HepG2 (cell line): Measurements from ENCODE around the gene STAB2. TPM values are rescaled to one million over a fixed set of nuclear protein-coding genes. Genes with fewer than 3 reads are reported as not detected.

Experiments used
- ATAC-seq: fragments of 200-7000 bp; cut with Tn5 transposase; 3 replicates; pipeline ENCODE4 v1.9.1; 2020; ENCODE audit warnings: mild to moderate bottlenecking, moderate library complexity
- BruUV-seq: library from RNA; stranded (reverse); fragments of 400-500 nt; replicated peaks from 2 replicates; lab custom pipeline; 2021; lab: Mats Ljungman, UMichigan
- CTCF ChIA-PET: fragments of 300-600 bp; formaldehyde crosslinking; extraction: SDS; loops from one replicate; lab custom pipeline; 2021; ENCODE audit warnings: low total read pairs, inconsistent platforms, low intra/inter-chr PET ratio; lab: Yijun Ruan, JAX
- POLR2A ChIA-PET: fragments of 350-600 bp; sonication (Branson Sonifier 250); formaldehyde crosslinking; loops from one replicate; lab custom pipeline; 2020; ENCODE audit warnings: antibody characterized with exemption, inconsistent platforms; lab: Yijun Ruan, JAX
- DNase-seq: peaks from one replicate; pipeline ENCODE4 v3.0.0-alpha.2; 2015; ENCODE audit warnings: low spot score
- FAIRE-seq: peaks from 3 replicates; lab custom pipeline; 2011; peaks lifted over from hg19 to GRCh38; lab: Jason Lieb, UNC
- H2AFZ ChIP-seq: one replicate; pipeline ENCODE4 v1.6.1; 2011; ENCODE audit warnings: low read length, inconsistent platforms
- H3K27ac ChIP-seq: fragments of 300-600 bp; 3 replicates; pipeline ENCODE4 v1.8.0; 2011; ENCODE audit warnings: mixed run types, mild to moderate bottlenecking, mixed read lengths, low read length, inconsistent platforms; ENCODE audit not compliant: insufficient read depth; ENCODE audit errors: extremely low read length
- H3K27me3 ChIP-seq, 2 experiments: fragments of 200-600 bp in 1 of 2; 2 replicates in 1 of 2; 3 replicates in 1 of 2; pipeline versions ENCODE4 v1.6.0 to v1.8.0; 2011; ENCODE audit warnings: low read length in 2 of 2, mild to moderate bottlenecking in 2 of 2, moderate library complexity in 2 of 2, inconsistent platforms in 1 of 2; ENCODE audit not compliant: insufficient read depth in 2 of 2, control insufficient read depth in 1 of 2
- H3K36me3 ChIP-seq, 2 experiments: fragments of 200-600 bp in 1 of 2; replicated peaks in 1 of 2; 2 replicates in 1 of 2; 3 replicates in 1 of 2; pipeline versions ENCODE4 v1.5.1 to v1.8.0; 2011; ENCODE audit warnings: low read length in 2 of 2, inconsistent platforms in 1 of 2; ENCODE audit not compliant: insufficient read depth in 2 of 2, control insufficient read depth in 1 of 2
- H3K4me1 ChIP-seq: 2 replicates; pipeline ENCODE4 v1.5.1; 2012; ENCODE audit warnings: low read length, inconsistent platforms; ENCODE audit not compliant: insufficient read depth
- H3K4me2 ChIP-seq: 2 replicates; pipeline ENCODE4 v1.6.0; 2011; ENCODE audit warnings: low read depth, low read length, inconsistent platforms
- H3K4me3 ChIP-seq, 3 experiments: fragments of 200-600 bp in 1 of 3; sonication (generic), shearing (Covaris generic) in 1 of 3; replicated peaks in 1 of 3; 2 replicates each; pipeline ENCODE4 v1.5.1; 2011 to 2016; ENCODE audit warnings: low read length in 3 of 3, inconsistent platforms in 2 of 3, low read depth in 2 of 3, mild to moderate bottlenecking in 2 of 3, control low read depth in 1 of 3, mixed read lengths in 1 of 3; ENCODE audit not compliant: insufficient read depth in 1 of 3
- H3K79me2 ChIP-seq: one replicate; pipeline ENCODE4 v1.6.1; 2011; ENCODE audit warnings: low read length, inconsistent platforms; ENCODE audit not compliant: insufficient read depth
- H3K9ac ChIP-seq: 2 replicates; pipeline ENCODE4 v1.6.0; 2011; ENCODE audit warnings: mild to moderate bottlenecking, low read depth, low read length, inconsistent platforms; ENCODE audit not compliant: insufficient read depth
- H3K9me3 ChIP-seq: 2 replicates; pipeline ENCODE4 v1.5.1; 2012; ENCODE audit warnings: mild to moderate bottlenecking, low read length
- H4K20me1 ChIP-seq: 2 replicates; pipeline ENCODE4 v1.6.0; 2011; ENCODE audit warnings: inconsistent platforms, mild to moderate bottlenecking, low read length, moderate library complexity; ENCODE audit not compliant: insufficient read depth
- HDAC6 ChIP-seq: fragments of 200-600 bp; sonication (generic); IDR thresholded peaks from 2 replicates; pipeline ENCODE4 v1.7.0; 2017; ENCODE audit warnings: mild to moderate bottlenecking, antibody characterized with exemption, low read length, low read depth
- HNRNPLL ChIP-seq: fragments of 200-400 bp; formaldehyde crosslinking; IDR thresholded peaks from 2 replicates; pipeline ENCODE4 v1.6.1; 2017; ENCODE audit warnings: mild to moderate bottlenecking, low read depth, low read length; ENCODE audit not compliant: poor library complexity, severe bottlenecking
- HOXA3 ChIP-seq: sonication (generic); formaldehyde crosslinking; IDR thresholded peaks from 2 replicates; pipeline ENCODE4 v1.5.0; 2020; ENCODE audit warnings: missing genetic modification reagents
- KDM5A ChIP-seq: fragments of 200-600 bp; sonication (generic); IDR thresholded peaks from 2 replicates; pipeline ENCODE4 v1.7.0; 2018; ENCODE audit warnings: antibody characterized with exemption, mild to moderate bottlenecking, low read length, borderline replicate concordance
- NFRKB ChIP-seq: fragments of 450-650 bp; IDR thresholded peaks from 2 replicates; pipeline ENCODE4 v1.6.1; 2017
- SATB2 ChIP-seq: sonication (generic); formaldehyde crosslinking; IDR thresholded peaks from 2 replicates; pipeline ENCODE4 v1.5.0; 2020; ENCODE audit warnings: missing genetic modification reagents
- SRSF1 ChIP-seq: fragments of 200-400 bp; formaldehyde crosslinking; optimal IDR thresholded peaks from 2 replicates; pipeline ENCODE3; 2017; ENCODE audit warnings: mild to moderate bottlenecking, low read depth, low read length, moderate library complexity
- THAP11 ChIP-seq: IDR thresholded peaks from 2 replicates; pipeline ENCODE4 v1.6.1; 2016; ENCODE audit warnings: missing biosample characterization, missing genetic modification reagents
- ZBTB20 ChIP-seq: sonication (generic); formaldehyde crosslinking; IDR thresholded peaks from 2 replicates; pipeline ENCODE4 v1.8.1; 2023; ENCODE audit warnings: missing genetic modification reagents, low read depth, mild to moderate bottlenecking, borderline replicate concordance
- ZBTB7B ChIP-seq: sonication (generic); formaldehyde crosslinking; IDR thresholded peaks from 2 replicates; pipeline ENCODE4 v1.4.0; 2020; ENCODE audit warnings: missing genetic modification reagents
- ZFP36L1 ChIP-seq: sonication (generic); formaldehyde crosslinking; IDR thresholded peaks from 2 replicates; pipeline ENCODE4 v1.8.0; 2022; ENCODE audit warnings: mild to moderate bottlenecking, missing genetic modification reagents, moderate library complexity
- WGBS: methylation state at CpG from one replicate; pipeline ENCODE4 v1.1.6; 2017; ENCODE audit warnings: low lambda C conversion rate; 5-methylcytosine and 5-hydroxymethylcytosine counted together
- in situ Hi-C: cut with HindIII; loops from 2 replicates; pipeline ENCODE4 v1.10.0; 2017; ENCODE audit warnings: low pct_unique_long_range_greater_than_20kb; ENCODE audit not compliant: extremely low pct_ligation_motif_present
- intact Hi-C: fragments of 100-400 bp; cut with micrococcal nuclease; formaldehyde crosslinking; loops from one replicate; pipeline ENCODE4 v1.10.0; 2022; ENCODE audit not compliant: unreplicated experiment
- polyA plus RNA-seq, 8 experiments: library from polyadenylated mRNA; depleted of rRNA in 3 of 8; stranded (reverse) in 7 of 8; unstranded in 1 of 8; fragments of >200 nt; fragmentation: Illumina TruSeq in 4 of 8; extraction: Trizol in 4 of 8; gene quantifications; 2 replicates each; pipeline versions ENCODE4 v1.2.1 to v1.2.3, GENCODE V29; 2011 to 2016; ENCODE audit warnings: low read depth in 4 of 8, missing spikeins in 1 of 8, mixed read lengths in 1 of 8; ENCODE audit not compliant: insufficient read depth in 1 of 8
- total RNA-seq, 5 experiments: library from RNA; depleted of rRNA; stranded (reverse); fragments of >200 nt; fragmentation: Illumina TruSeq; extraction: Trizol; gene quantifications; 2 replicates each; pipeline ENCODE4 v1.2.3, GENCODE V29; 2016; ENCODE audit warnings: low read depth in 1 of 5
- TF ChIP-seq, protein P1 (sequence below): sonication (generic); formaldehyde crosslinking; conservative IDR thresholded peaks from 2 replicates; pipeline ENCODE4 v1.8.0; 2022; ENCODE audit warnings: mild to moderate bottlenecking, moderate library complexity, missing genetic modification reagents
- TF ChIP-seq, protein P2 (sequence below): sonication (generic); formaldehyde crosslinking; IDR thresholded peaks from 2 replicates; pipeline ENCODE4 v1.8.0; 2023; ENCODE audit warnings: mild to moderate bottlenecking, missing genetic modification reagents
- TF ChIP-seq, protein P3 (sequence below): conservative IDR thresholded peaks from 2 replicates; pipeline ENCODE4 v1.6.1; 2018; ENCODE audit warnings: missing genetic modification reagents

Gene STAB2
- total and polyA plus RNA-seq, 2 of the 13 experiments (the other 11 are each of a cell fraction or from before 2014, with no cell fraction given): not detected

DNA sequence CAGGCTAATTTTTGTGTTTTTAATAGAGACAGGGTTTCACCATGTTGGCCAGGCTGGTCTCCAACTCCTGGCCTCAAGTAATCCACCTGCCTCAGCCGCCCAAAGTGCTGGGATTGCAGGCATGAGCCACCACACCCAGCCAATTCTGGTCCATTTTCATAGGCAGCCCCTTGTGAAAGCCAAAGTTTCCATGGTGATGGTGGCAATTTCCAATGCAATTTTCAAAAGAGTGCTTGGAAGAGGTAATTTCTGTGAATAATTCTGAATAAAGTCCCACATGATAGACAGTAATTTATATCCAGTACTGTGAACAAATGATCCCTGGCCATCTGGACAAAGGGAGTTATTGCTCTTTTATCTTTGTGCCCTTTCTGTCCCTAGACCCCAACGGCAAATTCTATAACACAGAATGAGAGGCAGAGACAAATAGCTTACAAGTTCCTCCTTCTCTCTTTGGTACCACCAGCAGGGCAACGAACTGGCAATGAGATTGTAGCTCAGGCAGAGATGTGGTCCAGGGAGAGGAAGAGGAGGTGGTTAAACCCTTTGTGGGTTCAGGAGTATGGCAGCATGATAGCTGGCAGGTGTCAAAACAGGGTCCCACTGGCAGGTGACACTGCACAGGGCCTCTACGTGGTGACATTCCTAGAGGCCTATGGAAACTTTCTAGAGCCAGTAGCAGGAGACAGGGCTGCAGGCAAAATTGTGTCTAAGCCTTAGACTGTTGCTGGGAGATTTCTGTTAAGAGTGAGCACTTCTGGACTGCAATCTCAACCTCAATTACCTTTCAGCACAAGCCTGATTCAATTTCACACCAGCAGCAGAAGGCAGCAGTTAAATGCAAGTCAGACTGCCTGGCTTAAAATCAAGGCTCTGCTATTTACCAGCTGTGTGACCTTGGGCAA, 207.5 kb downstream of the STAB2 start:
- intact Hi-C loops (no loop called here), in situ Hi-C loops (no loop called here)
- no peak for TF ChIP-seq THAP11 (CRISPR knock-in tag)
- no peak for TF ChIP-seq NFRKB
- TF ChIP-seq HDAC6: no peak
- TF ChIP-seq HOXA3 (CRISPR knock-in tag): no peak
- no peak for TF ChIP-seq ZBTB7B
- TF ChIP-seq ZFP36L1: no peak
- TF ChIP-seq, protein P1, sequence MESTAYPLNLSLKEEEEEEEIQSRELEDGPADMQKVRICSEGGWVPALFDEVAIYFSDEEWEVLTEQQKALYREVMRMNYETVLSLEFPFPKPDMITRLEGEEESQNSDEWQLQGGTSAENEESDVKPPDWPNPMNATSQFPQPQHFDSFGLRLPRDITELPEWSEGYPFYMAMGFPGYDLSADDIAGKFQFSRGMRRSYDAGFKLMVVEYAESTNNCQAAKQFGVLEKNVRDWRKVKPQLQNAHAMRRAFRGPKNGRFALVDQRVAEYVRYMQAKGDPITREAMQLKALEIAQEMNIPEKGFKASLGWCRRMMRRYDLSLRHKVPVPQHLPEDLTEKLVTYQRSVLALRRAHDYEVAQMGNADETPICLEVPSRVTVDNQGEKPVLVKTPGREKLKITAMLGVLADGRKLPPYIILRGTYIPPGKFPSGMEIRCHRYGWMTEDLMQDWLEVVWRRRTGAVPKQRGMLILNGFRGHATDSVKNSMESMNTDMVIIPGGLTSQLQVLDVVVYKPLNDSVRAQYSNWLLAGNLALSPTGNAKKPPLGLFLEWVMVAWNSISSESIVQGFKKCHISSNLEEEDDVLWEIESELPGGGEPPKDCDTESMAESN (CRISPR knock-in tag): no peak
- no peak for TF ChIP-seq SATB2 (CRISPR knock-in tag)
- TF ChIP-seq, protein P2, sequence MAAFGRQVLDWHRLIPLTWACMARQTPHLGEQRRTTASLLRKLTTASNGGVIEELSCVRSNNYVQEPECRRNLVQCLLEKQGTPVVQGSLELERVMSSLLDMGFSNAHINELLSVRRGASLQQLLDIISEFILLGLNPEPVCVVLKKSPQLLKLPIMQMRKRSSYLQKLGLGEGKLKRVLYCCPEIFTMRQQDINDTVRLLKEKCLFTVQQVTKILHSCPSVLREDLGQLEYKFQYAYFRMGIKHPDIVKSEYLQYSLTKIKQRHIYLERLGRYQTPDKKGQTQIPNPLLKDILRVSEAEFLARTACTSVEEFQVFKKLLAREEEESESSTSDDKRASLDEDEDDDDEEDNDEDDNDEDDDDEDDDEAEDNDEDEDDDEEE (CRISPR knock-in tag): no peak
- TF ChIP-seq ZBTB20: no peak
- TF ChIP-seq, protein P3, sequence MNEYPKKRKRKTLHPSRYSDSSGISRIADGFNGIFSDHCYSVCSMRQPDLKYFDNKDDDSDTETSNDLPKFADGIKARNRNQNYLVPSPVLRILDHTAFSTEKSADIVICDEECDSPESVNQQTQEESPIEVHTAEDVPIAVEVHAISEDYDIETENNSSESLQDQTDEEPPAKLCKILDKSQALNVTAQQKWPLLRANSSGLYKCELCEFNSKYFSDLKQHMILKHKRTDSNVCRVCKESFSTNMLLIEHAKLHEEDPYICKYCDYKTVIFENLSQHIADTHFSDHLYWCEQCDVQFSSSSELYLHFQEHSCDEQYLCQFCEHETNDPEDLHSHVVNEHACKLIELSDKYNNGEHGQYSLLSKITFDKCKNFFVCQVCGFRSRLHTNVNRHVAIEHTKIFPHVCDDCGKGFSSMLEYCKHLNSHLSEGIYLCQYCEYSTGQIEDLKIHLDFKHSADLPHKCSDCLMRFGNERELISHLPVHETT (CRISPR knock-in tag): no peak
- no peak for TF ChIP-seq SRSF1
- no peak for TF ChIP-seq KDM5A
- no peak for TF ChIP-seq HNRNPLL
- no peak for ATAC-seq
- no peak overlapping the region for H3K4me2 ChIP-seq
- no peak overlapping the region for H3K9ac ChIP-seq
- no TSS peak for BruUV-seq
- H3K27me3 ChIP-seq: no peaks in the 10 kb centered on the region
- no peaks in the 10 kb centered on the region for H3K9me3 ChIP-seq
- DNase-seq: no peak
- 84% methylated on average over 4 of the region's 4 CpGs for WGBS
- ChIA-PET CTCF (no interaction called here), POLR2A (no interaction called here)
- H3K4me1 ChIP-seq: peaks cover 4% of the 10 kb centered on the region
- no peaks in the 10 kb centered on the region for H4K20me1 ChIP-seq
- H3K27ac ChIP-seq: no peak overlapping the region
- H2AFZ ChIP-seq: no peak overlapping the region
- no peak for FAIRE-seq
- no peak overlapping the region for H3K4me3 ChIP-seq
- no peaks in the 10 kb centered on the region for H3K79me2 ChIP-seq
- peaks cover 15 to 64% of the 10 kb centered on the region in 2 experiments for H3K36me3 ChIP-seq
